Measurements from ENCODE around the gene MRPS15. TPM values are rescaled to one million over a fixed set of nuclear protein-coding genes. Genes with fewer than 3 reads are reported as not detected.
"Not testable (repeated sequence)": the region's sequence is repeated elsewhere in the genome, so short reads cannot be mapped to it uniquely, and the experiment has no call there.

The MRPS15 gene
- polyA plus RNA-seq, 6 donors from 2014 or later: 55.6 to 86.7 (median 62.4) TPM

GRCh38 chr1:36481091-36481490 lies 16.9 kb upstream of the MRPS15 start:
- H3K27ac Mint-ChIP-seq: no peak overlapping the region
- DNase-seq (no peak), ATAC-seq (ENCODE audit: low read depth in 2 of 2) (no peak)
- H3K27me3 Mint-ChIP-seq: peaks cover 9 to 22% (median 20%) of the 10 kb centered on the region in 3 donors
- peaks cover 0 to 1% (median 0%) of the 10 kb centered on the region in 7 donors for H3K9me3 Mint-ChIP-seq
- no peaks in the 10 kb centered on the region for H3K36me3 Mint-ChIP-seq
- H3K4me3 Mint-ChIP-seq: no peak overlapping the region
- H3K4me1 Mint-ChIP-seq: peaks cover 11 to 21% (median 14%) of the 10 kb centered on the region in 3 donors

GRCh38 chr1:36480161-36480560 lies 16.0 kb upstream of the MRPS15 start:
- Mint-ChIP-seq H3K36me3 (no peaks in the 10 kb centered on the region), H3K27ac (peak overlapping the region in 1 of 6 donors; percentile 66), H3K9me3 (peaks cover 0 to 1% (median 0%) of the 10 kb centered on the region in 7 donors), H3K27me3 (peaks cover 9 to 24% (median 22%) of the 10 kb centered on the region in 3 donors), H3K4me3 (no peak overlapping the region), H3K4me1 (peaks cover 9 to 13% (median 9%) of the 10 kb centered on the region in 3 donors)
- DNase-seq (no peak), ATAC-seq (ENCODE audit: low read depth in 2 of 2) (no peak)

- Mint-ChIP-seq H3K9me3 (peaks cover 0 to 1% (median 0%) of the 10 kb centered on the region in 7 donors), H3K4me1 (peaks cover 9 to 13% (median 9%) of the 10 kb centered on the region in 3 donors), H3K27ac (peak overlapping the region in 1 of 6 donors; percentile 72), H3K36me3 (no peaks in the 10 kb centered on the region), H3K4me3 (no peak overlapping the region), H3K27me3 (peaks cover 9 to 24% (median 22%) of the 10 kb centered on the region in 3 donors)
- DNase-seq (no peak), ATAC-seq (ENCODE audit: low read depth in 2 of 2) (no peak)
These were observed 15.4 kb upstream of the MRPS15 start for GRCh38 chr1:36479505-36480051.

GRCh38 chr1:36477615-36478014 lies 13.4 kb upstream of the MRPS15 start:
- not testable (repeated sequence) for H3K27ac Mint-ChIP-seq; ATAC-seq (ENCODE audit: low read depth in 2 of 2); H3K36me3 Mint-ChIP-seq; H3K9me3 Mint-ChIP-seq; H3K4me3 Mint-ChIP-seq; DNase-seq
- H3K27me3 Mint-ChIP-seq: peaks cover 9 to 24% (median 22%) of the 10 kb centered on the region in 3 donors
- peaks cover 9 to 13% (median 9%) of the 10 kb centered on the region in 3 donors for H3K4me1 Mint-ChIP-seq

GRCh38 chr1:36476945-36477344 lies 12.8 kb upstream of the MRPS15 start:
- H3K4me1 Mint-ChIP-seq: peaks cover 4 to 6% (median 4%) of the 10 kb centered on the region in 3 donors
- ATAC-seq (ENCODE audit: low read depth in 2 of 2) (no peak), DNase-seq (no peak)
- no peaks in the 10 kb centered on the region for H3K36me3 Mint-ChIP-seq
- H3K27ac Mint-ChIP-seq: no peak overlapping the region
- H3K9me3 Mint-ChIP-seq: no peaks in the 10 kb centered on the region
- H3K27me3 Mint-ChIP-seq: peaks cover 6 to 20% (median 17%) of the 10 kb centered on the region in 3 donors
- H3K4me3 Mint-ChIP-seq: no peak overlapping the region

- no peak overlapping the region for H3K4me3 Mint-ChIP-seq
- H3K36me3 Mint-ChIP-seq: no peaks in the 10 kb centered on the region
These were observed 11.9 kb upstream of the MRPS15 start for GRCh38 chr1:36475910-36476604.

GRCh38 chr1:36475341-36475740 lies 11.2 kb upstream of the MRPS15 start:
- Mint-ChIP-seq H3K36me3 (no peaks in the 10 kb centered on the region), H3K9me3 (no peaks in the 10 kb centered on the region), H3K27me3 (peaks cover 0 to 16% (median 11%) of the 10 kb centered on the region in 3 donors), H3K4me1 (no peaks in the 10 kb centered on the region), H3K27ac (no peak overlapping the region), H3K4me3 (no peak overlapping the region)
- ATAC-seq (ENCODE audit: low read depth in 2 of 2) (no peak), DNase-seq (no peak)

More at GRCh38 chr1:36475910-36476604, 11.9 kb upstream of the MRPS15 start:
- peak overlapping the region in 1 of 6 donors; percentile 78 for H3K27ac Mint-ChIP-seq
- H3K4me1 Mint-ChIP-seq: no peaks in the 10 kb centered on the region
- no peak for DNase-seq
- peaks cover 0 to 16% (median 11%) of the 10 kb centered on the region in 3 donors for H3K27me3 Mint-ChIP-seq
- no peak for ATAC-seq (ENCODE audit: low read depth in 2 of 2)
- H3K9me3 Mint-ChIP-seq: no peaks in the 10 kb centered on the region

GRCh38 chr1:36472656-36473055 lies 8.5 kb upstream of the MRPS15 start:
- no peak for ATAC-seq (ENCODE audit: low read depth in 2 of 2)
- H3K27me3 Mint-ChIP-seq: peaks cover 0 to 4% (median 0%) of the 10 kb centered on the region in 3 donors
- H3K4me3 Mint-ChIP-seq: no peak overlapping the region
- H3K36me3 Mint-ChIP-seq: no peaks in the 10 kb centered on the region
- no peaks in the 10 kb centered on the region for H3K9me3 Mint-ChIP-seq
- no peak for DNase-seq
- H3K27ac Mint-ChIP-seq: peak overlapping the region in 2 of 6 donors; percentile 4 to 86
- no peaks in the 10 kb centered on the region for H3K4me1 Mint-ChIP-seq

- no peak for ATAC-seq (ENCODE audit: low read depth in 2 of 2)
- no peaks in the 10 kb centered on the region for H3K4me1 Mint-ChIP-seq
These were observed 7.9 kb upstream of the MRPS15 start for GRCh38 chr1:36471830-36472641.

GRCh38 chr1:36469163-36469562 lies 5.0 kb upstream of the MRPS15 start:
- peak overlapping the region in 1 of 6 donors; percentile 54 for H3K27ac Mint-ChIP-seq
- no peaks in the 10 kb centered on the region for H3K27me3 Mint-ChIP-seq
- no peak overlapping the region for H3K4me3 Mint-ChIP-seq
- DNase-seq (no peak), ATAC-seq (ENCODE audit: low read depth in 2 of 2) (no peak)
- H3K9me3 Mint-ChIP-seq: no peaks in the 10 kb centered on the region
- H3K36me3 Mint-ChIP-seq: peaks cover 0 to 1% of the 10 kb centered on the region in 2 donors
- H3K4me1 Mint-ChIP-seq: peaks cover 6 to 10% (median 7%) of the 10 kb centered on the region in 3 donors

More at GRCh38 chr1:36471830-36472641, 7.9 kb upstream of the MRPS15 start:
- DNase-seq: no peak
- Mint-ChIP-seq H3K27me3 (peaks cover 0 to 4% (median 0%) of the 10 kb centered on the region in 3 donors), H3K36me3 (no peaks in the 10 kb centered on the region), H3K9me3 (no peaks in the 10 kb centered on the region), H3K4me3 (no peak overlapping the region), H3K27ac (no peak overlapping the region)

- Mint-ChIP-seq H3K9me3 (no peaks in the 10 kb centered on the region), H3K27me3 (no peaks in the 10 kb centered on the region), H3K4me3 (peak overlapping the region in 1 of 8 donors; percentile 52), H3K36me3 (peaks cover 0 to 5% of the 10 kb centered on the region in 2 donors), H3K4me1 (peaks cover 15 to 22% (median 16%) of the 10 kb centered on the region in 3 donors), H3K27ac (peak overlapping the region in 4 of 6 donors; percentile 43 to 79 (median 69))
- ATAC-seq (ENCODE audit: low read depth in 2 of 2) (no peak), DNase-seq (no peak)
These were observed 3.7 kb upstream of the MRPS15 start for GRCh38 chr1:36467700-36468455.

- peaks cover 17 to 28% (median 20%) of the 10 kb centered on the region in 3 donors for H3K4me1 Mint-ChIP-seq
These were observed 2.8 kb upstream of the MRPS15 start for GRCh38 chr1:36467027-36467410.

More at GRCh38 chr1:36467027-36467410, 2.8 kb upstream of the MRPS15 start:
- ATAC-seq (ENCODE audit: low read depth in 2 of 2) (no peak), DNase-seq (no peak)
- no peak overlapping the region for H3K4me3 Mint-ChIP-seq
- H3K9me3 Mint-ChIP-seq: no peaks in the 10 kb centered on the region
- no peaks in the 10 kb centered on the region for H3K27me3 Mint-ChIP-seq
- peaks cover 0 to 5% of the 10 kb centered on the region in 2 donors for H3K36me3 Mint-ChIP-seq
- peak overlapping the region in 4 of 6 donors; percentile 16 to 87 (median 40) for H3K27ac Mint-ChIP-seq

All from naive B cell (primary cell).